Fibroblast of upper back skin (primary cell): ENCODE results near the gene PRR35.
"Not testable (repeated sequence)": the region's sequence is repeated elsewhere in the genome, so short reads cannot be mapped to it uniquely, and the experiment has no call there.

Source experiments
- DNase-seq: peaks from one replicate; pipeline ENCODE4 v3.0.0-alpha.2; 2013

The PRR35 gene

DNA sequence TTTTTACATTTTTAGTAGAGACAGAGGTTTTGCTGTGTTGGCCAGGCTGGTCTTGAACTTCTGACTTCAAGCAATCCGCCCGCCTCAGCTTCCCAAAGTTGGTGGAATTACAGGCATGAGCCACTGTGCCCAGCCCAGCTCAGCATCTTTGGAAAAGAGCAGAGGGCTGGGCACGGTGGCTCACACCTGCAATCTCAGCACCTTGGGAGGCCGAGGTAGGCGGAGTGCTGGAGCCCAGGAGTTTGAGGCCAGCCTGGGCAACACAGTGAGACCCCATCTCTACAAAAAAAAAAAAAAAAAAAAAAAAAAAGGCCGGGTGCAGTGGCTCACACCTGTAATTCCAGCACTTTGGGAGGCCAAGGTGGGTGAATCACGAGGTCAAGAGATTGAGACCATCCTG is 37.5 kb downstream of the PRR35 start:
- not testable (repeated sequence) for DNase-seq

DNA sequence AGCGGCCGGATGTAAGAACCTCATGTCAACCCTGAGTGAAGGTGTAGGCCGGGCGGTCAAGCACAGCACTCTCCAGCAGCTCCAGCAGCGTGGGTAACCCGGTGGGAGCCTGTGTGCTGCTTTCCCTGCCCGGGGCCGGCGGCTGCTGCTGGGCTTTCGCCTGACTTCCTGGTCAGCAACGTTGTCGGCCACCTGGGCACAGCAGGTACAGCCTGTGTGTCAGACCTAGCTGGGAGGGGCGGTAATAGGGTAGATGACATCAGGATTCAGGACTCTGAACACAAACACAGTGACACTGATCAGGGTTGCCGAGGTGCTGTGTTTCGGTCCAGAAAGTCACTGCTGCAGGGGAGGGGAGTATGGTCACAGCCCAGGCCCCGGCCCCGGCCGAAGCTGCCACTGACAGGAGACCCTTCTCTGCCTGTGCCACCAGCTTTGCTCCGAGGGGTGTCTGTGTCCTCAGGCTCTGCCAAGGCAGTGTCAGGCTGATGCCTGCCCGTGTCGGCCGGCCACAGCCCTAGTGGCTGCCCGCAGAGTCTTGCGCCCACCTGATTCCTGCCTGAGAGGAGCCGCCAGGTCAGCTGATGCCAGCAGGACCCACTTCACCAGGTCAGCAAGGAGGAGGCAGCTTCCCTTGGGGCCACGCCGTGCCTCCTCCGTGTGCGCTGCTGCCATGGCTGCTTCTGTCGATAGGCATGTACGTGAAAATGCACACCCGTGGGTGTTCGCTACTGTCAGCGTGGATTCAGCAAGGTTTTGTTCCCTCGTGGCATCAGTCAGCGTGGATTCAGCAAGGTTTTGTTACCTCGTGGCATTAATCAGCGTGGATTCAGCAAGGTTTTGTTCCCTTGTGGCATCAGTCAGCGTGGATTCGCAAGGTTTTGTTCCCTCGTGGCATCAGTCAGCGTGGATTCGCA is 38.9 kb downstream of the PRR35 start:
- no peak for DNase-seq

DNA sequence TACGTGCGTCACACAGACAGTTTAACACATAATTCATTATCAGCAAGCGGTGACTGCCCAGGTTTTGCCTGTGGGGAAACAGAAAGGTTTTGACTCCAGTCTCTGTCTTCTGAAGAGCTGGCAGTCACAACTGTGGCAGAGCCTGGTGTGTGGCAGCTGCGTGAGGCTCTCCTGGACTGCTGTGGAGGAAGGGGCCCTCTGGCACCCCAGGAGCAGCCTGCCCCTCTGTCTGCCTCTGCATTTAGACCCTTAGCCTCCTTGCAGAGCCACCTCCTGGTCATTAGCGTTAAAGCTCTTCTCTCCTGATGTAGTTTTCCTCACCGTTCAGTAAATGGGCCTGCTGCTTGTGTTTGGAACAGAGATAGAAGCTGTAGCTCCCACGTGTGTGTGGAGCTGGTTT is 40.6 kb downstream of the PRR35 start:
- no peak for DNase-seq

DNA sequence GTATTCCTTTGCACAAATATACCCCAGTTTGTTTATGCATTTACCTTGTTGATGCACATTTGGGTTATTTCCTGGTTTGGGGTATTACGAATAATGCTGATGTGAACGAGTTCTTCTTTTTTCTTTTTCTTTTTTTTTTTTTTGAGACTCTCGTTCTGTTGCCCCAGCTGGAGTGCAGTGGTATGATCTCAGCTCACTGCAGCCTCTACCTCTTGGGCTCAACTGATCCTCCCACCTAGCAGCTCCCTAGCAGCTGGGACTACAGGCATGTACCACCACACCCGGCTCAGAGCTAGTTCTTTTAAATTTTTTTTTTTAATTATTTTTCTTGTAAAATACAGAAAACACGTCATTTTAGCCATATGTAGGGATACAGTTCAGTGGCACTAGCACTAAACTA is 43.7 kb downstream of the PRR35 start:
- DNase-seq: no peak

GRCh38 chr16:606656-607307 is 46.6 kb downstream of the PRR35 start:
- DNase-seq: no peak

GRCh38 chr16:608019-608418 is 47.8 kb downstream of the PRR35 start:
- DNase-seq: no peak

GRCh38 chr16:609316-609715 is 49.1 kb downstream of the PRR35 start:
- no peak for DNase-seq

DNA sequence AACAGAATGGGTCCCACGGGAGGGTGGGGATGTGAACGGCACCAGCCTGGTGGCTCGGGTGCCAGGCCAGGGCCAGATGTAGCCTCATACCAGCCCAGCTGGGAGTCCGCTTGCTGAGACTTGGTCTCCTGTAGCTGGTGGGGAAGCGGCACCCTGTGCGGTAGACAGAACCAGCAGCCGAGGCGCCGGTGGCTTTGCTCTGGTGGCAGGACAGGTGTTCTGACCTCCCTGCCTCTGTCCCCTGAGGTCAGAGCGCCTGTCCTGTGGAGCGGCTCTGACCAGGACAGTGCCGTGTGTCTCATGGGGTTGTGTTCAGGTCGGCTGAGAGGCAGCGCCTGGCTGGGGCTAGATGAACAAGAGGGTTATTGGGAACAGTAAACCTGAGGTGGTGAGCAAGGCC is 49.8 kb downstream of the PRR35 start:
- DNase-seq: no peak

DNA sequence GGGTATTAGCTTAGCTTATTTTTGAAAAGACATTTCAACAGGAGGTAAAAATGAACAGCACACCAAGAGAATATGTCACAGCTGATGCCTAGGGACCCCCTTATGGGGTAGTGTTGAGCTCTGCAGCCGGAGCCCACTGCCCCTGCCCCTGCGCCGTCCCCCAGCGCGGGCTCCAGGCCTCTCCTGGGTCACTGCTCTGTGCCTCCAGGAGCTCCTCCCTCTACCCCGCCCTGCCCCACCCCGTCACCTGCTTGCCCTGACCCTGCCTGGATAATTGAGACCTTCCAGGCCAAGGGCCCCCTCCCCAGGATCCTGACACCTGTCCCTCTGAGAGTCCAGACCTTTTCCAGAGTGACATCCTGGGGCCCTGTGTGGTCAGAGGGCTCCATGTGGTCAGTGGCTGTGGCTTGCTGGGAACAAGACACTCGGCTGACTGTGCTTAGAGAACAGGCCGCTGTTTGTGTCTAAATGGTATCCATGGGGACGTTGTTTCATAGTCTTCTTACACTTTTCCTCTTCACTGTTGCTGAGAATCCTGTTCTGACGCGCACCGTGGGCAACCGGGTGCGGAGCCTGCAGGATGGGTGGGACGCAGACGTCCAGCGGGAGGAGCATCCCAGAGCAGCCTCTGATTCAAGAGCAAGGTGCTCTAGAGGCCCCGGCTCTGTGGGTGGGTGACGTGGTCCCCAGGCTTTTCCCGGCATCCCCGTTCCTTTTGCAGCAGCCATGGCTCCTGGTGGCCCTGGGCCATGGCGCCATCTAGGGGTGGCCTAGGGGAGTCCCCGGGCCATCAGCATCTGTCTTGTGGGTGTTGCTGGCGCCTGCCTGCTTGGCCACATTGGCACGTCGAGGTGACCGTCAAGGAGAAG is 50.6 kb downstream of the PRR35 start:
- DNase-seq: no peak

GRCh38 chr16:615122-615521 is 54.9 kb downstream of the PRR35 start:
- no peak for DNase-seq
